Neutrophil (primary cell): Measurements from ENCODE around the gene SNRNP25.
A peak's percentile ranks its signal among the peaks of the same experiment; 100 is the strongest.

ENCODE experiments used
- H3K27ac ChIP-seq: fragments of 200-600 bp; sonication (generic); 2 replicates; pipeline ENCODE4 v1.5.1; 2016; ENCODE audit warnings: mild to moderate bottlenecking, moderate library complexity
- H3K27me3 ChIP-seq: fragments of 200-600 bp; sonication (generic); 2 replicates; pipeline ENCODE4 v1.6.0; 2016; ENCODE audit warnings: mild to moderate bottlenecking
- H3K36me3 ChIP-seq: fragments of 200-600 bp; sonication (generic); 2 replicates; pipeline ENCODE4 v1.5.1; 2017
- H3K4me1 ChIP-seq, 2 experiments: fragments of 200-600 bp in 1 of 2; sonication (generic) in 1 of 2; 1 replicate in 1 of 2; 2 replicates in 1 of 2; pipeline versions ENCODE4 v1.5.1 to v1.6.1; 2013 to 2016; ENCODE audit warnings: low read depth in 1 of 2, low read length in 1 of 2, mild to moderate bottlenecking in 1 of 2, moderate library complexity in 1 of 2; ENCODE audit not compliant: control insufficient read depth in 1 of 2, insufficient read depth in 1 of 2
- H3K4me3 ChIP-seq, 2 experiments: fragments of 200-600 bp in 1 of 2; sonication (generic) in 1 of 2; 1 replicate in 1 of 2; 2 replicates in 1 of 2; pipeline ENCODE4 v1.5.1; 2013 to 2016; ENCODE audit warnings: low read depth in 1 of 2, low read length in 1 of 2, mild to moderate bottlenecking in 1 of 2, moderate library complexity in 1 of 2
- H3K9me3 ChIP-seq: fragments of 200-600 bp; sonication (generic); 2 replicates; pipeline ENCODE4 v1.5.1; 2016
- CTCF ChIP-seq: fragments of 200-600 bp; sonication (generic); IDR thresholded peaks from 2 replicates; pipeline ENCODE4 v1.5.1; 2016; ENCODE audit warnings: antibody characterized with exemption

SNRNP25 gene

DNA sequence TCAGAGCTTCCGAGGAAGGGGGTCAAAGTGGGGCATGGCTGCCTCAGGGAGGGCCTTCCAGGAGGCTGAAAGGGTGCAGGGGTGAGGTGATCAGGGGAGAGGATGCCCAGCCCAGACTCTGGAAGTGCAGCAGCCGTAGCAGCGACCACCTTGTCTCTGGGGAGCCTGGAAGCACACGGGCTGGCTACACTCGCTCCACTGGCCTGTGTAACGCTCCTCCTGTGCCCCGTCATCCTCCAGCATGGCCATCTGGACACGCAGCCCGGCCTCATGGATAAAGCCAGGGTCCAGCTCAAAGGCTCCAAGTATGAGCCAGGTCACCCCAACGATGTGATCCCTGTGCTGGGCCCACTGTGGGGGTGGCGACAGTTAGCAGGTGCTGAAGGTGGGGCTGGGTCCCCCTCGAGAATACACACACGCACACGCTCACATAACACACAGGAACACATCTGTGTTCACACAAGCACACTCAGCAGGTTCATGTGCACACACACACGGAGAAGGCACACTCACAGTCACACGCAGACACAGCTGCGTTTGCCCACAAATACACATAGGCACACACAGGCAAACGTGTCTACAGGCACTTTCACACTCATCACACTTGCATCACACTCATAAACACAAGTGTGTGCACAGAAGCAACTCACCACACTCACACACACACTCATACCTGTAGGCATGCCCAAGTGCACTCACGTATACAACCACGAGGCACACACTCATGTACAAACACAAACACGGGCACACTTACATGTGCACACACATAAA is 19.6 kb upstream of the SNRNP25 start:
- Histone ChIP-seq H3K27ac (peak overlapping the region; percentile 98), H3K27me3 (no peaks in the 10 kb centered on the region), H3K4me3 (peak overlapping the region; percentile 40 to 65), H3K9me3 (no peaks in the 10 kb centered on the region), H3K36me3 (no peaks in the 10 kb centered on the region), H3K4me1 (peaks cover 56 to 57% of the 10 kb centered on the region in 2 experiments)
- TF ChIP-seq CTCF: no peak

DNA sequence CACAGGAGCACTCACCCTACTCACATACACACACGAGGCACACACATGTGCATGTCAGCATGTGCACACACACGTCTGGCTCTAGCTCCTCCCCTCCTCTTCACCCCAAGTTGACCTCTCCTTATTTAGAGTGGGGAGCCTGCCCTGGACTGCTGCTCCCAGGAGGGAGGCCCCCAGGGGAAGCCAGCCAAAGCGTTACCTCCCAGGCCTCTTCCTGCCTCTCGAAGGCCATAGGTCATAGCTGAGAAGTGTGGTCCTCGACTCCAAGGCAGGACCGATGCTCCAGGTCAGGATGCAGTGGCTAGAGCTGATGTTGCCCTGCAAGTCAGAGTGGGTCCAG is 19.0 kb upstream of the SNRNP25 start:
- no peak for TF ChIP-seq CTCF
- Histone ChIP-seq H3K27me3 (no peaks in the 10 kb centered on the region), H3K9me3 (no peaks in the 10 kb centered on the region), H3K36me3 (no peaks in the 10 kb centered on the region), H3K4me3 (peak overlapping the region; percentile 40 to 65), H3K27ac (peak overlapping the region; percentile 98), H3K4me1 (peaks cover 62% of the 10 kb centered on the region in 2 experiments)

GRCh38 chr16:35011-35677 is 18.5 kb upstream of the SNRNP25 start:
- Histone ChIP-seq H3K4me1 (peaks cover 67 to 68% of the 10 kb centered on the region in 2 experiments), H3K9me3 (no peaks in the 10 kb centered on the region), H3K27me3 (no peaks in the 10 kb centered on the region), H3K27ac (peak overlapping the region; percentile 98), H3K36me3 (no peaks in the 10 kb centered on the region), H3K4me3 (peak overlapping the region; percentile 40 to 65)
- TF ChIP-seq CTCF: peak; percentile 14

- no peaks in the 10 kb centered on the region for H3K9me3 ChIP-seq
- H3K27me3 ChIP-seq: no peaks in the 10 kb centered on the region
- no peaks in the 10 kb centered on the region for H3K36me3 ChIP-seq
- no peak for TF ChIP-seq CTCF
- H3K4me1 ChIP-seq: peaks cover 68% of the 10 kb centered on the region in 2 experiments
- H3K27ac ChIP-seq: peak overlapping the region; percentile 98
- H3K4me3 ChIP-seq: peak overlapping the region; percentile 40 to 65
These were observed 17.8 kb upstream of the SNRNP25 start for GRCh38 chr16:35678-36305.

GRCh38 chr16:36336-36984 is 17.2 kb upstream of the SNRNP25 start:
- Histone ChIP-seq H3K27ac (peak overlapping the region; percentile 98), H3K4me3 (no peak overlapping the region), H3K9me3 (no peaks in the 10 kb centered on the region), H3K4me1 (peaks cover 68% of the 10 kb centered on the region in 2 experiments), H3K27me3 (no peaks in the 10 kb centered on the region), H3K36me3 (no peaks in the 10 kb centered on the region)
- no peak for TF ChIP-seq CTCF
